ENCODE measurements around the gene CHST6.
"Not testable (repeated sequence)": the region's sequence is repeated elsewhere in the genome, so short reads cannot be mapped to it uniquely, and the experiment has no call there.

Gene CHST6

GRCh38 chr16:75503801-75504200 lies 8.6 kb upstream of the CHST6 start:
- DNase-seq (ENCODE audit: low read depth in 2 of 2) = no peak

- DNase-seq (ENCODE audit: low read depth in 2 of 2) = no peak
These were observed 7.8 kb upstream of the CHST6 start for GRCh38 chr16:75502916-75503605.

- not testable (repeated sequence) for DNase-seq (ENCODE audit: low read depth in 2 of 2)
These were observed 6.6 kb upstream of the CHST6 start for GRCh38 chr16:75501820-75502219.

- DNase-seq (ENCODE audit: low read depth in 2 of 2) = no peak
These were observed 6.1 kb upstream of the CHST6 start for GRCh38 chr16:75501359-75501758.

- not testable (repeated sequence) for DNase-seq (ENCODE audit: low read depth in 2 of 2)
These were observed 3.5 kb upstream of the CHST6 start for GRCh38 chr16:75498605-75499322.

GRCh38 chr16:75497558-75497957 lies 2.3 kb upstream of the CHST6 start:
- DNase-seq (ENCODE audit: low read depth in 2 of 2) = no peak

- DNase-seq (ENCODE audit: low read depth in 2 of 2) = no peak
These were observed 573 bp downstream of the CHST6 start for GRCh38 chr16:75494661-75495075.

GRCh38 chr16:75494184-75494583 lies 1.1 kb downstream of the CHST6 start:
- no peak for DNase-seq (ENCODE audit: low read depth in 2 of 2)

- DNase-seq (ENCODE audit: low read depth in 2 of 2) = no peak
These were observed 3.4 kb downstream of the CHST6 start for GRCh38 chr16:75491876-75492275.

- no peak for DNase-seq (ENCODE audit: low read depth in 2 of 2)
These were observed 6.9 kb downstream of the CHST6 start for GRCh38 chr16:75488322-75488721.

GRCh38 chr16:75486676-75487313 lies 8.4 kb downstream of the CHST6 start:
- DNase-seq (ENCODE audit: low read depth in 2 of 2) = no peak

GRCh38 chr16:75486014-75486675 lies 9.1 kb downstream of the CHST6 start:
- no peak for DNase-seq (ENCODE audit: low read depth in 2 of 2)

- no peak for DNase-seq (ENCODE audit: low read depth in 2 of 2)
These were observed 9.8 kb downstream of the CHST6 start for GRCh38 chr16:75485230-75486013.

GRCh38 chr16:75483222-75483621 lies 12.0 kb downstream of the CHST6 start:
- no peak for DNase-seq (ENCODE audit: low read depth in 2 of 2)

GRCh38 chr16:75482434-75483205 lies 12.6 kb downstream of the CHST6 start:
- no peak for DNase-seq (ENCODE audit: low read depth in 2 of 2)

GRCh38 chr16:75481475-75481874 lies 13.8 kb downstream of the CHST6 start:
- no peak for DNase-seq (ENCODE audit: low read depth in 2 of 2)

- DNase-seq (ENCODE audit: low read depth in 2 of 2) = no peak
These were observed 15.7 kb downstream of the CHST6 start for GRCh38 chr16:75479421-75479990.

- DNase-seq (ENCODE audit: low read depth in 2 of 2) = no peak
These were observed 16.5 kb downstream of the CHST6 start for GRCh38 chr16:75478480-75479345.

GRCh38 chr16:75477680-75478473 lies 17.4 kb downstream of the CHST6 start:
- DNase-seq (ENCODE audit: low read depth in 2 of 2) = no peak
